Dendritic cell treated with granulocyte-macrophage colony-stimulating factor and Interleukin-4, amounts not matched to agents 40 ng/mL and 50 ng/mL, for 4 days (primary cell): ENCODE data around the gene APLP1.
A peak's percentile ranks its signal among the peaks of the same experiment; 100 is the strongest.

Experiments used
- H3K27ac Mint-ChIP-seq: one replicate; pipeline ENCODE4 v1.8.0; 2022; ENCODE audit warnings: mild to moderate bottlenecking, mixed read lengths
- H3K27me3 Mint-ChIP-seq: one replicate; pipeline ENCODE4 v1.8.0; 2022; ENCODE audit warnings: mild to moderate bottlenecking, mixed read lengths
- H3K36me3 Mint-ChIP-seq: one replicate; pipeline ENCODE4 v1.8.0; 2022; ENCODE audit warnings: low read depth, mixed read lengths
- H3K4me1 Mint-ChIP-seq: one replicate; pipeline ENCODE4 v1.8.0; 2022; ENCODE audit warnings: low read depth, mixed read lengths
- H3K4me3 Mint-ChIP-seq: one replicate; pipeline ENCODE4 v1.8.0; 2022; ENCODE audit warnings: mild to moderate bottlenecking, moderate library complexity, mixed read lengths
- H3K9me3 Mint-ChIP-seq: one replicate; pipeline ENCODE4 v1.8.0; 2022; ENCODE audit warnings: mixed read lengths
- intact Hi-C: fragments of 100-400 bp; cut with micrococcal nuclease; formaldehyde crosslinking; loops from one replicate; pipeline ENCODE4 v1.15.0; 2022

The APLP1 gene

DNA sequence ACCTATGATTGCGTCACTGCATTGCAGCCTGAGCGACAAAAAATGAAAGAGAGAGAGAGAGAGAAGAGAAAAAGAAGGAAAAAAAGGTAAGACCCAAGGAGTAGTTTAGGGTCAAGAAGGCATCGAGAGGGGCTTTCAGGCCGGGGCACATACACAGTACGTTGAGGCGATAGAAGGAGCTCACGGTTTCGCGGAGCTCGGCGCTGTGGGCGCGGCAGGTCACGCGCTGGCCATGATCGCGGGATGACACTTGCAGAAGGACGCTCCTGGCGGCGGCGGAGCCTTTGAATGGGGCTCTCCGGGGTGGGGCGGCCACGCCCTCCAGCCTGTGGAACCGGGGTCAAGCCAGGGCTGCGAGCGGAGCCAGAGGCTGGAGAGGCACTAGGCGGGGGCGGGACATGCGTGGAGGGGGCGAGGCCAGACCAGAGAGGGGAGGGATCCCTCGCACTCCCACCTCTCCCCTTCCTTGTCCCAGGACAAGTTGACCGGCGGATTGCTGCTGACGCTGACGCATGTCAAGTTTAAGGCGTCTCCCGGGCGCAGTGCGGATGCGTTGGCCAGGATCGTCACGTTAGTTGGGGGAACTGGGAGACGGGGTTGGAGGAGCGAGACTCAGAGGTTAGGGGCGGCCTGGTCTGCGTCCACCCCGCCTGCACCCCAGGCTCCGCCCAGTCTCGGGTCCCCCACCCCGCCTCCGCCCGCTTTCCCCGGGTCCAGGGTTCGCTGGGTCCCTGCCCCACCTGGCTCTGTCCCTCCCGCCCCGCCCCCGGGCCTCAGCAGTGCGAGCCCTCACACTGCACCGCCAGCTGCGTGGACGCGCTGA, 22.9 kb upstream of the APLP1 start:
- Mint-ChIP-seq H3K4me1 (peaks cover 16% of the 10 kb centered on the region), H3K9me3 (no peaks in the 10 kb centered on the region), H3K27me3 (peaks cover 64% of the 10 kb centered on the region), H3K4me3 (peak overlapping the region; percentile 62), H3K27ac (no peak overlapping the region), H3K36me3 (no peaks in the 10 kb centered on the region)
- intact Hi-C loops = no loop called here

DNA sequence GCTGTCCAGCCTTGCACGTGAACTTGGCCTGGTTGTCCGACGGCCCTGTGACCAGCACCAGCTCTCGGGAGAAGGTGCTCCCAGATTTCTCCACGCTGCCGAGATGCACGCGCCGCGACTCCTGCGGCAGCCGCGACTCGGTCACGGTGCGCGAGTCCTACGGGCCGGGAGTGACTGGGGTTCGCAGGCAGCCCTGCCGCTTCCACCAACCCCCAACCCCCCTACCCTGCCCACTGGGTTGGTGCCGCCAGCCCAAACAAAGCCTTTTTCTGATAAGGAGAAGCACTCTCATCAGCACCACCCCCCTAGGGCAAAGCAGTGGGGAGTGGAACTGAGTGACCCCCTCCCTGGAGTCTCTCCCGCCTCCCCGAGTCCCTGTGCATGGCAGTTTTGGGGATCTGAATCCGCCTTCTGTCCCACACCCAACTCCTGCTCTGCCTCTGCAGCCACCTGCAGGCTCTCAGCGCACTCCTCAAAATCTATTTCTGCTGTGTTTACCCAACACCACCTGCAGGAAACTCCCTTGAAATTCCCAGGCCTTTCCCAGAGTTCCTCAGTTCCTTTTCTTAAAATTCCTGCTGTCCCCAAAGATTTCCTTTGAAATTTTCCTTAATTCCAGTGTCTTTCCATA, 22.2 kb upstream of the APLP1 start:
- intact Hi-C loops = no loop called here
- H3K4me1 Mint-ChIP-seq = peaks cover 16% of the 10 kb centered on the region
- no peaks in the 10 kb centered on the region for H3K36me3 Mint-ChIP-seq
- peaks cover 71% of the 10 kb centered on the region for H3K27me3 Mint-ChIP-seq
- no peak overlapping the region for H3K4me3 Mint-ChIP-seq
- H3K27ac Mint-ChIP-seq = no peak overlapping the region
- no peaks in the 10 kb centered on the region for H3K9me3 Mint-ChIP-seq

DNA sequence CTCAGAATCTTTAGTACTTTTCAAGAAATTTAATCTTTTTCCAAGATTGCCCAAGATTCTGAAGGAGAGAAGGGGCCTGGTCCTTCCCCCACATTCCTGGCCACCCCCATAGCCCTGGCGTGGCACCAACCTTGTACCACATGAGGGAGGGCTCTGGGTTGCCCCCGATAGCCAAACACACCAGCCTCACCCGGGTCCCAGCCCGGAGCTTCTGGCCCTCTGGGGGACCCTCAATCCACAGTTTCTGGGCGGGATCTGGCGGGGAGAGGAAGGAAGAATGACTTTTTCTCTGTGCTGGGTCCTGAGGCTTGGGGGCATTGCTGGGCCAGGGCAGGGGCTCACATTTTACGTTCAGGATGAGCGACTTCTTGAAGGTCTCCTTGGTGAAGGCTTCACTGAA, 20.5 kb upstream of the APLP1 start:
- Mint-ChIP-seq H3K4me1 (peaks cover 16% of the 10 kb centered on the region), H3K9me3 (no peaks in the 10 kb centered on the region), H3K36me3 (no peaks in the 10 kb centered on the region), H3K27ac (no peak overlapping the region), H3K27me3 (peaks cover 82% of the 10 kb centered on the region), H3K4me3 (no peak overlapping the region)
- intact Hi-C loops = no loop called here

DNA sequence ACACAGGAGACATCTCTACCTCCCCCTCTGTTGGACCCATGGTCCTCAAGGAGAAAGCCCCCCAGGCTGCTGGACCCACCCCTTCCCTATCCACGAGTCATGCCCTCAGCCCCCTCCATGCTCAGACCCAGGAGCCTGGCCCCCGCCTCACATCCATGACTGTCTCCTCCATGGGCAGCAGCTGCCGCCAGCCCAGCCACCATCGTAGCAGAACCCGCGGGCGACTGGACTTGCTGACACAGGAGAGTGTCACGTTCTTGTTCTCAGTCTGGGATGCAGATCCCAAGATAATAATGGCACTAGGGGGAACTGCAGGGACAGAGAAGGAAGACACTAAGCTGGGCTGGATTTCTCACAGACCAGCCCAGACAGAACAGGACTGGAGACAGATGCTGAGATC, 19.9 kb upstream of the APLP1 start:
- no peaks in the 10 kb centered on the region for H3K36me3 Mint-ChIP-seq
- intact Hi-C loops = no loop called here
- no peaks in the 10 kb centered on the region for H3K9me3 Mint-ChIP-seq
- peaks cover 82% of the 10 kb centered on the region for H3K27me3 Mint-ChIP-seq
- no peak overlapping the region for H3K4me3 Mint-ChIP-seq
- H3K27ac Mint-ChIP-seq = no peak overlapping the region
- H3K4me1 Mint-ChIP-seq = peaks cover 16% of the 10 kb centered on the region

DNA sequence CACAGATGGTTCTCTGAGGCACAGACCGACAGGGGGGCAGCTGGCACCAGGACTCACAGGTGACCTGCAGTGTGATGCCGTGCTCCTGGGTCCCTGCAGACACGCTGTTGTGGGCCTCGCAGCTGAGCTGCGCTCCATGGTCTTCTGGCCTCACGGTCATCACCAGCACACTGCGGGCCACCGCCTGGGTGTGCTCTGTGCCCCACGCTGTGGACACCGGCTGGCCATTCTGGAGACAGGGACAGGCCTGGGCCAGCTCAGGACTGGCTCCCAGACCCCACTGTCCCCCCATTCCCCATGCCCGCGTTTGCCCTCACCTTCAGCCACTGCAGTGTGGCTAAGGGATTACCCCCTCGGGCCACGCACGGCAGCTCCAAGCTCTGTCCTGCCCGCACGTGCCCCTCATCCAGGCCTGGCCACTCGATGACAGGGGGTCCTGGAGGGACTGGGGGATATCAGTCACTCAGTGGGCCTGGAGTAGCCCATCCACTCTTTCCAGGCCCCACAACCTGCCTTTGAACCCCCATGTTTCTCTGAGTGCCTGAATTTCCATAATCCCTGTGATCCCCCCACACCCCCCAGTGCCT, 19.4 kb upstream of the APLP1 start:
- Mint-ChIP-seq H3K27ac (no peak overlapping the region), H3K36me3 (no peaks in the 10 kb centered on the region), H3K4me1 (peaks cover 15% of the 10 kb centered on the region), H3K9me3 (no peaks in the 10 kb centered on the region), H3K4me3 (no peak overlapping the region), H3K27me3 (peaks cover 77% of the 10 kb centered on the region)
- intact Hi-C loops = no loop called here

DNA sequence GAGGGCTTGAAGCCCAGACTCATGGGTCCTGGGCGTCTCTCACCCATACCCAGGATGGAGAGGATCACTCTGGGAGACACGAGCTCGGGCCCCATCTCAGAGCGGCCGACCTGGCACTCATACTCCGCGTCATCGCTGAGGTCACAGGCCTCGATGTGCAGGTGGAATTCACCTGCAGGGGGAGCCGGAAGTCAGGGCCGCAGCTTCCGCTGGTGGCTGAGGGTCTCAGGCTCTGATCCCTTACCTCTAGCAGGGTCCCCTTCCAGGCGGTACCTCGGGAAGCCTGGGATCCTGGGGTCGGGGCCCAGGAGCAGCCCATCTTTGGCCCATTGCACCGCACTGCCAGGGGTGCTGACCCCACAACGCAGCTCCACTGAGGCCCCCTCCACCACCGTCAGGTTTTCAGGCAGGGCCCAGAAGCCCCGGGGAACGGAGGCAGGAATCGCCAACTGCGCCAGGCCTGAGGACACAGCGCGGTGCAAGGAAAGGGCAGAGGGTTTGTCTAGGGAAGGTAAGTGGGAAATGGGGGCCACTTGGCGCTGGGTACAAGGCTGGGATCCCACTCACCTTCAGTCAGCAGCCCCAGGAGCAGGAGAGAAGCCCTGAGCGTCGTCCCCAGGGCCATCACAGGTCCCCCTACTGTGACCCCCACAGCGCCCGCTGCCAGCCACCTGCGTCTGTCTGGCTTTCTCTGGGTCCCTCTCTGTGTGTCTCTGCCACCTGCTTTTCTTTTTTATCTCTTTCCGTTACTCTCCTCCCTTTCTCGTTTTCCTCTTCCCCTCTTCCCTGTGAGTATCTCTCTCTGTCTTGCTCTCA, 17.0 kb upstream of the APLP1 start:
- Mint-ChIP-seq H3K9me3 (no peaks in the 10 kb centered on the region), H3K4me3 (no peak overlapping the region), H3K27ac (no peak overlapping the region), H3K36me3 (no peaks in the 10 kb centered on the region), H3K4me1 (no peaks in the 10 kb centered on the region), H3K27me3 (peaks cover 76% of the 10 kb centered on the region)
- intact Hi-C loops = no loop called here

DNA sequence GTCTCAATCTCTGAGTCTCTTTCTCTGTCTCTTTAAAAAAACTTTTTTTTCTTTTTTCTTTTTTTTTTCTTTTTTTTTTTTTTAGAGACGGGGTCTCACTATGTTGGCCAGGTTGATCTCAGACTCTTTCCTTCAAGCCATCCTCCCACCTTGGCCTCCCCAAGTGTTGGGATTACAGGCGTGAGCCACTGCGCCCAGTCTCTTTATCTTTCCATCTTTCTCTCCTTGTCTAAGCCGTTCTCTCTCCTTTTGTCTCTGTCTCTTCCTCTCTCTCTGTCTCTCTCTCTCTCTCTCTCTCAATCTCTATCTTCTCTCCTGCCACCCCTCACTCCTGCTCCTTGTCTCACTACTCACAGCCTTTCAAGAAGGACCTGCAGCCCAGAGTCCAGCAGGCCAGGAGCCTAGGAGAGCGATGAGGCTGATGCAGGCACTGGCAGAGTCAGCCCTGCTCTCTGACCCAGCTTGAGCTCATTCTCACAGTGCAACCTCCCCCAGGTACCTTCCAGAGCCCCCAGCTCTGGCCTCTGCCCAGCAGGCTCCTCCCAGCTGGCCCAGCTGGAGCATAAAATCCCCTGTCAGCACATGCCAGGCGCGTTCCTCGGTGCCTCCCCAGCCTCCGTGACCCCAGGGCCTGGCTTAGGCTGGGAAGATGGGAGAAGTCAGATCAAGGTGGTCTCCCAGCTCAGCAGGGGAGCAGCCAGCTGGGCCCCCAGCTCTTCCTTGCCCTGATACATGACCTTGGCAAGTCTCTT, 16.2 kb upstream of the APLP1 start, which contains the start of gene NPHS1:
NPHS1 (minus strand) TSS at position 476 of the 752 bp plus-strand sequence. CDS start 667 bp downstream, outside the sequence.
- H3K27ac Mint-ChIP-seq = no peak within 1 kb of the TSS
- no peaks in the 10 kb centered on the region for H3K36me3 Mint-ChIP-seq
- intact Hi-C loops = no loop called here
- H3K27me3 Mint-ChIP-seq = peaks cover 76% of the 10 kb centered on the region
- peaks cover 5% of the 10 kb centered on the region for H3K4me1 Mint-ChIP-seq
- no peak within 1 kb of the TSS for H3K4me3 Mint-ChIP-seq
- H3K9me3 Mint-ChIP-seq = no peaks in the 10 kb centered on the region

DNA sequence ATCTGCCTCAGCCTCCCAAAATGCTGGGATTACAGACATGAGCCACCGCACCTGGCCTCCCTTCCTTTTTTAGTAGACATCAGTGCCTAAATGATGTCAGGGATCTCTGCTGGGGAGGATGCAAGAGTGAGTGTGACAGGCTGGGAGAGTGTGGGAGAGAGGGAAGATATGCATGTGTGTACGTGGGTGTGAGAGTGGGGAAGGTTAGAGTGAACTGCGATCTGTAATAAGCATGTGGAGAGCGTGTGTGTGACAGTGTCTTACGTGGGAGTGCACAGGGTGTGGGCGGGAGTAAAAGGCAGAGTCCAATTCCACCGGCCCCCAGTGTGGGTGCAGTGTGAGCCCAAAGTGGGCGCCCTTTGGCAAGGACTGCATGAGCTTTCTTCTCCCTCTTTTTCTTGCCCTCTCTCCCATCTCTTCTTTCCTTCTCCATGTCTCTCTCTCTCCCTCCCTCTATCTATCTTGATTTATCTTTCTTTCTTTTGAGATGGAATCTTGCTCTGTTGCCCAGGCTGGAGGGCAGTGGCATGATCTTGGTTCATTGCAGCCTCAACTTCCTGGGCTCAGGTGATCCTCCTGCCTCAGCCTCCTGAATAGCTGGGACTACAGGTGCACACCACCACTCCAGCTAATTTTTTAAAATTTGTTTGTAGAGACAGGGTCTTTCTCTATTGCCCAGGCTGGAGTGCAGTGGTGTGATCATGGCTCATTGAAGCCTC, 15.2 kb upstream of the APLP1 start:
- no peaks in the 10 kb centered on the region for H3K36me3 Mint-ChIP-seq
- no peak overlapping the region for H3K27ac Mint-ChIP-seq
- peaks cover 78% of the 10 kb centered on the region for H3K27me3 Mint-ChIP-seq
- no peaks in the 10 kb centered on the region for H3K9me3 Mint-ChIP-seq
- peaks cover 5% of the 10 kb centered on the region for H3K4me1 Mint-ChIP-seq
- intact Hi-C loops = no loop called here
- H3K4me3 Mint-ChIP-seq = no peak overlapping the region

DNA sequence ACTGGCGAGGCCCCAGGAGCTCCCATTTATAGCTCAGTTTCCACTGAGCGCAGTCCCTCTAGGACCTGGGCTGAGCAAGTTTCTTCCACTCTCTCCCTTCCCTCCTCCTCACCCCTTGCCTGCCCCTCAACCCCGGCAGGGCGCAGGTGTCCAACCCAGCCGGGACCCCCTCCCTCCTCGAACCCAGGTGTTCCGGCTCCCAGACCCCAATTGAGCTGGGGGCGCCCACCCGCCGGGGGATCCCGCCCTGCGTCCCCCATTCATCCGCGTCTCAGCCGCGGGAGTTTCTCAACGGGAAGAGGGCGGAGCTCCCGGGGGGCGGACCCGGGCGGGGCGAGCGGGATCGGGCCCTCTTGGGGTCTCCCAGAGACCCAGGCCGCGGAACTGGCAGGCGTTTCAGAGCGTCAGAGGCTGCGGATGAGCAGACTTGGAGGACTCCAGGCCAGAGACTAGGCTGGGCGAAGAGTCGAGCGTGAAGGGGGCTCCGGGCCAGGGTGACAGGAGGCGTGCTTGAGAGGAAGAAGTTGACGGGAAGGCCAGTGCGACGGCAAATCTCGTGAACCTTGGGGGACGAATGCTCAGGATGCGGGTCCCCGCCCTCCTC, 11.7 kb upstream of the APLP1 start, which contains the start of gene KIRREL2:
KIRREL2 (plus strand) TSS at position 366 of the 604 bp plus-strand sequence; CDS start at position 575, 209 bp downstream.
- H3K4me1 Mint-ChIP-seq = peaks cover 14% of the 10 kb centered on the region
- H3K4me3 Mint-ChIP-seq = peak within 1 kb of the TSS; percentile 71
- peaks cover 89% of the 10 kb centered on the region for H3K27me3 Mint-ChIP-seq
- intact Hi-C loops = no loop called here
- H3K9me3 Mint-ChIP-seq = no peaks in the 10 kb centered on the region
- no peaks in the 10 kb centered on the region for H3K36me3 Mint-ChIP-seq
- H3K27ac Mint-ChIP-seq = no peak within 1 kb of the TSS

DNA sequence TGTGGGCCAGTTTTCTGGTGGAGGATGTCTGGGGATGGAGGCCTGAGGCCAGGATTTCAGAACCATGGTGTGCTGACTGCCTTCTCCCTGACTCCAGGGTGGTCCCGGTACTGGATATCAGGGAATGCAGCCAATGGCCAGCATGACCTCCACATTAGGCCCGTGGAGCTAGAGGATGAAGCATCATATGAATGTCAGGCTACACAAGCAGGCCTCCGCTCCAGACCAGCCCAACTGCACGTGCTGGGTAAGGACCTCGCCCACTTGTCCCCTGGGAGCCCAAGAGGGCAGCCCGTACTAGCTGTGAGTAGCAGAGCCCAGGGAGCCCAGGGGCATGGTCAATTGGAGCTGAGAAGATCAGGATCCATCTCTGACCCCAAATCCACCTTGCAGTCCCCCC, 10.1 kb upstream of the APLP1 start:
- H3K4me3 Mint-ChIP-seq = no peak overlapping the region

DNA sequence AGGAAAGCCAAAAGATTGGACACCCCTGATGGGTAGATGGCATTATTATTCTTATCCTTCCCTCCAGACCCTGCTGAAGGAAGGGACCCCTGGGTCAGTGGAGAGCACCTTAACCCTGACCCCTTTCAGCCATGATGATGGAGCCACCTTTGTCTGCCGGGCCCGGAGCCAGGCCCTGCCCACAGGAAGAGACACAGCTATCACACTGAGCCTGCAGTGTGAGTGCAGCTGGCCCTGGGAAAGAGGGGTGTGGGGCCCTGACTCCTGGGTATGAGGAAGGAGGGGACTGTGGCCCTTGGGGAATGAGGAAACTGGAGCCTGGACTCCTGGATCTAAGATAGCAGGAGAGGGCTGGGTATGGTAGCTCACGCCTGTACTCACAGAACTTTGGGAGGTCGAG, 9.0 kb upstream of the APLP1 start:
- Mint-ChIP-seq H3K9me3 (no peaks in the 10 kb centered on the region), H3K27me3 (peaks cover 90% of the 10 kb centered on the region), H3K4me3 (no peak overlapping the region), H3K36me3 (no peaks in the 10 kb centered on the region), H3K4me1 (peaks cover 14% of the 10 kb centered on the region), H3K27ac (no peak overlapping the region)
- intact Hi-C loops = no loop called here

More for the DNA sequence above, 10.1 kb upstream of the APLP1 start:
- intact Hi-C loops = no loop called here
- Mint-ChIP-seq H3K36me3 (no peaks in the 10 kb centered on the region), H3K27me3 (peaks cover 88% of the 10 kb centered on the region), H3K27ac (no peak overlapping the region), H3K9me3 (no peaks in the 10 kb centered on the region), H3K4me1 (peaks cover 14% of the 10 kb centered on the region)

DNA sequence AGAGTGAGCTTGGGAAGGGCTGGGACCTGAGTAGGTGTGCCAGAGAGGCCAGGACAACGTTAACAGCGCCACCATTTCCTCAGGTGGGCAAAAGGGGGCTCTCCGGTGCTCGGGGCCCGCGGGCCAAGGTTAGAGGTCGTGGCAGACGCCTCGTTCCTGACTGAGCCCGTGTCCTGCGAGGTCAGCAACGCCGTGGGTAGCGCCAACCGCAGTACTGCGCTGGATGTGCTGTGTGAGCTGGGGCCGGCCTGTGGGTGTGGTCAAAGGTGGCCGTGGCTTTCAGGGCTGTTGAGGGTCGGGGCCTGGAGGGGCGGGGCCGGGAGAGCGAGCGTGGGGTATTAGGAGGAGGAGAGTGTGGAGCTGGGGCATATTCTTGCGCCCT, 7.9 kb upstream of the APLP1 start:
- H3K27me3 Mint-ChIP-seq = peaks cover 90% of the 10 kb centered on the region
- H3K9me3 Mint-ChIP-seq = no peaks in the 10 kb centered on the region
- no peak overlapping the region for H3K4me3 Mint-ChIP-seq
- peaks cover 14% of the 10 kb centered on the region for H3K4me1 Mint-ChIP-seq
- intact Hi-C loops = no loop called here
- no peaks in the 10 kb centered on the region for H3K36me3 Mint-ChIP-seq
- no peak overlapping the region for H3K27ac Mint-ChIP-seq
